ENCODE results near the gene CPVL. TPM values are rescaled to one million over a fixed set of nuclear protein-coding genes. Genes with fewer than 3 reads are reported as not detected.

CPVL gene
- polyA plus RNA-seq, 3 donors, result 2.6 to 13.4 (median 11.5) TPM

Other genes with a start within 250 kb of the CPVL start
- gene TRIL, start 188.2 kb downstream of the CPVL start, polyA plus RNA-seq, result 1 to 10 TPM in 2 of 3 donors, under 1 TPM in 1; 0.45 to 2.2 (median 1.7) TPM
- gene CHN2, start 48.2 kb upstream of the CPVL start, polyA plus RNA-seq, result 1 to 10 TPM; 1.7 to 8.9 (median 7.8) TPM